Loucy (cell line): ENCODE measurements around the gene ITPRIP.
A peak's percentile ranks its signal among the peaks of the same experiment; 100 is the strongest.

Experiments used
- H2AFZ ChIP-seq: fragments of 200-600 bp; sonication (generic); 2 replicates; pipeline ENCODE4 v1.6.0; 2016; ENCODE audit warnings: antibody characterized with exemption, mild to moderate bottlenecking, low read length, moderate library complexity
- H3F3A ChIP-seq: fragments of 200-600 bp; 2 replicates; pipeline ENCODE4 v1.6.0; 2016; ENCODE audit warnings: antibody characterized with exemption, low read depth, mild to moderate bottlenecking
- H3K27me3 ChIP-seq: fragments of 200-600 bp; sonication (generic); 2 replicates; pipeline ENCODE4 v1.6.1; 2014; ENCODE audit warnings: low read length, mild to moderate bottlenecking; ENCODE audit not compliant: insufficient read depth, poor library complexity, severe bottlenecking
- H3K36me3 ChIP-seq: fragments of 200-600 bp; sonication (generic); 2 replicates; pipeline ENCODE4 v1.6.1; 2016; ENCODE audit warnings: low read length; ENCODE audit not compliant: insufficient read depth
- H3K4me1 ChIP-seq: fragments of 200-600 bp; sonication (generic); 2 replicates; pipeline ENCODE4 v1.5.1; 2014; ENCODE audit warnings: low read length, mild to moderate bottlenecking; ENCODE audit not compliant: insufficient read depth, poor library complexity, severe bottlenecking
- H3K4me2 ChIP-seq: fragments of 200-600 bp; sonication (generic); 2 replicates; pipeline ENCODE4 v1.6.0; 2014; ENCODE audit warnings: antibody characterized with exemption, low read length, low read depth, mild to moderate bottlenecking; ENCODE audit not compliant: poor library complexity, severe bottlenecking
- H3K4me3 ChIP-seq: fragments of 200-600 bp; sonication (generic); 2 replicates; pipeline ENCODE4 v1.5.1; 2014; ENCODE audit warnings: low read length, mild to moderate bottlenecking, mixed read lengths; ENCODE audit not compliant: poor library complexity, severe bottlenecking
- H3K79me2 ChIP-seq: fragments of 200-600 bp; sonication (generic); 2 replicates; pipeline ENCODE4 v1.6.1; 2014; ENCODE audit warnings: low read length; ENCODE audit not compliant: insufficient read depth
- H3K9ac ChIP-seq: fragments of 200-600 bp; sonication (generic); 2 replicates; pipeline ENCODE4 v1.6.0; 2014; ENCODE audit warnings: mild to moderate bottlenecking, low read depth, low read length, moderate library complexity; ENCODE audit not compliant: poor library complexity, severe bottlenecking
- H3K9me2 ChIP-seq: fragments of 200-600 bp; sonication (generic); replicated peaks from 2 replicates; pipeline ENCODE4 v1.6.1; 2016; ENCODE audit warnings: low read depth, low read length, mixed read lengths
- H3K9me3 ChIP-seq: fragments of 200-600 bp; sonication (generic); 2 replicates; pipeline ENCODE4 v1.6.1; 2014; ENCODE audit warnings: mild to moderate bottlenecking, antibody characterized with exemption, low read length, low read depth; ENCODE audit not compliant: insufficient read depth
- H4K20me1 ChIP-seq: fragments of 200-600 bp; sonication (generic); 2 replicates; pipeline ENCODE4 v1.6.0; 2014; ENCODE audit warnings: antibody characterized with exemption, low read length, mild to moderate bottlenecking; ENCODE audit not compliant: insufficient read depth, poor library complexity, severe bottlenecking
- CTCF ChIP-seq: fragments of 200-600 bp; sonication (generic); conservative IDR thresholded peaks from 2 replicates; pipeline ENCODE4 v1.5.1; 2014; ENCODE audit warnings: mild to moderate bottlenecking, antibody characterized with exemption, low read length
- EZH2phosphoT487 ChIP-seq: fragments of 200-600 bp; IDR thresholded peaks from 2 replicates; pipeline ENCODE4 v1.6.1; 2018; ENCODE audit warnings: antibody characterized with exemption, mild to moderate bottlenecking, moderate library complexity, borderline replicate concordance

ITPRIP gene

GRCh38 chr10:104340111-104340526, 1.9 kb upstream of the ITPRIP start:
- H2AFZ ChIP-seq, result no peak overlapping the region
- H3K9me3 ChIP-seq, result no peaks in the 10 kb centered on the region
- peaks cover 33% of the 10 kb centered on the region for H3K79me2 ChIP-seq
- no peaks in the 10 kb centered on the region for H3K27me3 ChIP-seq
- TF ChIP-seq CTCF, result no peak
- no peak for TF ChIP-seq EZH2phosphoT487
- H3K4me3 ChIP-seq, result no peak overlapping the region
- no peaks in the 10 kb centered on the region for H3F3A ChIP-seq
- no peak overlapping the region for H3K9ac ChIP-seq
- H4K20me1 ChIP-seq, result peaks cover 22% of the 10 kb centered on the region
- H3K4me1 ChIP-seq, result peaks cover 37% of the 10 kb centered on the region
- H3K4me2 ChIP-seq, result peak overlapping the region; percentile 85
- no peaks in the 10 kb centered on the region for H3K36me3 ChIP-seq
- H3K9me2 ChIP-seq, result no peaks in the 10 kb centered on the region

GRCh38 chr10:104339469-104340110, 1.3 kb upstream of the ITPRIP start:
- TF ChIP-seq EZH2phosphoT487 (no peak), CTCF (no peak)
- peak overlapping the region; percentile 90 for H3K9ac ChIP-seq

GRCh38 chr10:104337521-104337984, 712 bp downstream of the ITPRIP start:
- Histone ChIP-seq H3K36me3 (no peaks in the 10 kb centered on the region), H2AFZ (peak overlapping the region; percentile 76), H3K4me2 (peak overlapping the region; percentile 85), H3F3A (no peaks in the 10 kb centered on the region), H3K27me3 (no peaks in the 10 kb centered on the region), H3K4me1 (peaks cover 62% of the 10 kb centered on the region), H4K20me1 (peaks cover 48% of the 10 kb centered on the region), H3K79me2 (peaks cover 58% of the 10 kb centered on the region), H3K9me3 (no peaks in the 10 kb centered on the region), H3K9me2 (no peaks in the 10 kb centered on the region), H3K4me3 (peak overlapping the region; percentile 99), H3K9ac (peak overlapping the region; percentile 90)
- TF ChIP-seq CTCF, result no peak

More at GRCh38 chr10:104339469-104340110, 1.3 kb upstream of the ITPRIP start:
- Histone ChIP-seq H3K4me1 (peaks cover 42% of the 10 kb centered on the region), H2AFZ (no peak overlapping the region), H3K79me2 (peaks cover 38% of the 10 kb centered on the region), H3K9me3 (no peaks in the 10 kb centered on the region), H3K9me2 (no peaks in the 10 kb centered on the region), H3K36me3 (no peaks in the 10 kb centered on the region), H3F3A (no peaks in the 10 kb centered on the region), H3K27me3 (no peaks in the 10 kb centered on the region), H3K4me2 (peak overlapping the region; percentile 85), H4K20me1 (peaks cover 27% of the 10 kb centered on the region), H3K4me3 (peak overlapping the region; percentile 99)
